ENCODE measurements around the gene RDH11.

- TF ChIP-seq CTCF (IDR thresholded peaks at IDR 0.05) (no peak), POLR2A (IDR thresholded peaks at IDR 0.05) (no peak)
Measured at GRCh38 chr14:67630186-67630585, 65.4 kb downstream of the RDH11 start.
